HepG2 (cell line): ENCODE results near the gene TTC38. TPM values are rescaled to one million over a fixed set of nuclear protein-coding genes. Genes with fewer than 3 reads are reported as not detected.

Source experiments
- ASH2L ChIP-seq: fragments of 300-600, 200-600 bp; sonication (generic); IDR thresholded peaks from 2 replicates; pipeline ENCODE4 v1.7.0; 2017; ENCODE audit warnings: low read depth, mild to moderate bottlenecking, moderate library complexity, mixed read lengths, low read length; ENCODE audit not compliant: insufficient read length
- BRD4 ChIP-seq: sonication (generic); formaldehyde crosslinking; IDR thresholded peaks from 2 replicates; pipeline ENCODE4 v1.4.0; 2020; ENCODE audit warnings: missing genetic modification reagents
- ETV5 ChIP-seq: IDR thresholded peaks from 2 replicates; pipeline ENCODE4 v1.6.1; 2018; ENCODE audit warnings: missing biosample characterization, missing genetic modification reagents, inconsistent platforms, borderline replicate concordance
- GRHL1 ChIP-seq: sonication (generic); formaldehyde crosslinking; conservative IDR thresholded peaks from 2 replicates; pipeline ENCODE4 v1.8.0; 2022; ENCODE audit warnings: missing genetic modification reagents
- HNF1B ChIP-seq: sonication (generic); formaldehyde crosslinking; IDR thresholded peaks from 2 replicates; pipeline ENCODE4 v1.5.1; 2020; ENCODE audit warnings: mild to moderate bottlenecking, moderate library complexity, missing genetic modification reagents
- KAT2B ChIP-seq: fragments of 150-350 bp; IDR thresholded peaks from 2 replicates; pipeline ENCODE4 v1.6.1; 2014; ENCODE audit warnings: low read depth, low read length, borderline replicate concordance
- MTERF4 ChIP-seq: sonication (generic); formaldehyde crosslinking; IDR thresholded peaks from 2 replicates; pipeline ENCODE4 v1.8.0; 2023; ENCODE audit warnings: mild to moderate bottlenecking, missing genetic modification reagents
- NFAT5 ChIP-seq: sonication (generic); formaldehyde crosslinking; IDR thresholded peaks from 2 replicates; pipeline ENCODE4 v1.4.0; 2020; ENCODE audit warnings: missing genetic modification reagents
- STAG1 ChIP-seq: sonication (generic); formaldehyde crosslinking; IDR thresholded peaks from 2 replicates; pipeline ENCODE4 v1.4.0; 2020; ENCODE audit warnings: missing genetic modification reagents
- ZBTB7A ChIP-seq: sonication (generic); formaldehyde crosslinking; IDR thresholded peaks from 2 replicates; pipeline ENCODE4 v1.8.0; 2022; ENCODE audit warnings: mild to moderate bottlenecking, missing genetic modification reagents
- ZMAT3 ChIP-seq: sonication (generic); formaldehyde crosslinking; conservative IDR thresholded peaks from 2 replicates; pipeline ENCODE4 v1.7.0; 2021; ENCODE audit warnings: missing genetic modification reagents
- ZNF446 ChIP-seq: sonication (generic); formaldehyde crosslinking; IDR thresholded peaks from 2 replicates; pipeline ENCODE4 v1.5.0; 2020; ENCODE audit warnings: mild to moderate bottlenecking, missing genetic modification reagents
- ZXDC ChIP-seq: sonication (generic); formaldehyde crosslinking; IDR thresholded peaks from 2 replicates; pipeline ENCODE4 v1.5.0; 2020; ENCODE audit warnings: mild to moderate bottlenecking, missing genetic modification reagents
- polyA plus RNA-seq, 8 experiments: library from polyadenylated mRNA; depleted of rRNA in 3 of 8; stranded (reverse) in 7 of 8; unstranded in 1 of 8; fragments of >200 nt; fragmentation: Illumina TruSeq in 4 of 8; extraction: Trizol in 4 of 8; gene quantifications; 2 replicates each; pipeline versions ENCODE4 v1.2.1 to v1.2.3, GENCODE V29; 2011 to 2016; ENCODE audit warnings: low read depth in 4 of 8, missing spikeins in 1 of 8, mixed read lengths in 1 of 8; ENCODE audit not compliant: insufficient read depth in 1 of 8
- total RNA-seq, 5 experiments: library from RNA; depleted of rRNA; stranded (reverse); fragments of >200 nt; fragmentation: Illumina TruSeq; extraction: Trizol; gene quantifications; 2 replicates each; pipeline ENCODE4 v1.2.3, GENCODE V29; 2016; ENCODE audit warnings: low read depth in 1 of 5
- TF ChIP-seq, protein P1 (sequence below): sonication (generic); formaldehyde crosslinking; IDR thresholded peaks from 2 replicates; pipeline ENCODE4 v1.5.1; 2020; ENCODE audit warnings: missing genetic modification reagents, mild to moderate bottlenecking, borderline replicate concordance

Gene TTC38
- total and polyA plus RNA-seq, 2 of the 13 experiments (the other 11 are each of a cell fraction or from before 2014, with no cell fraction given): 101 to 105 TPM

GRCh38 chr22:46297151-46297812 lies 29.5 kb downstream of the TTC38 start (continued):
- no peak for TF ChIP-seq ZXDC (CRISPR knock-in tag)
- TF ChIP-seq, protein P1, sequence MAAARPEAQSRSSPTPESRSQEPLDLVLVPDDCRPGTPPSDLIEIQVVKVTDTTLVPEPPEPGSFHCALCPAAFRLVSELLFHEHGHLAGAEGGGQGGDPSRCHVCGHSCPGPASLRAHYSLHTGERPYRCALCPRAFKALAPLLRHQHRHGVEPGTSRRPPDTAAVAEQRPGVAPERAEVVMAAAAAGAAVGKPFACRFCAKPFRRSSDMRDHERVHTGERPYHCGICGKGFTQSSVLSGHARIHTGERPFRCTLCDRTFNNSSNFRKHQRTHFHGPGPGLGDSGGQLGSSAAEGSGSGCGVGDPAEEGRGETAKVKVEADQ (CRISPR knock-in tag): no peak; the same call in 1 of the 2 replicates
- no peak for TF ChIP-seq GRHL1 (CRISPR knock-in tag)
- TF ChIP-seq ZNF446 (CRISPR knock-in tag): 0 out of 2 replicates have a peak, but pooled peaks have one; percentile 42
- TF ChIP-seq KAT2B: no peak
- TF ChIP-seq MTERF4 (CRISPR knock-in tag): no peak
- TF ChIP-seq BRD4 (CRISPR knock-in tag): no peak
- TF ChIP-seq ETV5: no peak
- 0 out of 2 replicates have a peak, but pooled peaks have one; percentile 34 for TF ChIP-seq HNF1B
- 0 out of 2 replicates have a peak, but pooled peaks have one; percentile 3 for TF ChIP-seq NFAT5 (CRISPR knock-in tag)
- no peak for TF ChIP-seq ZBTB7A
- TF ChIP-seq ASH2L: peak; percentile 20
- no peak for TF ChIP-seq ZMAT3
- no peak for TF ChIP-seq STAG1 (CRISPR knock-in tag)
